T-helper 2 cell treated with Interferon-gamma antibody and Interleukin-4, amounts not matched to agents 5 μg/mL and 100 μg/mL, for 36 hours (primary cell): Measurements from ENCODE around the gene SLC13A2.
"Not testable (repeated sequence)": the region's sequence is repeated elsewhere in the genome, so short reads cannot be mapped to it uniquely, and the experiment has no call there.

Experiments
- DNase-seq: peaks from one replicate; pipeline ENCODE4 v3.0.0; 2021; ENCODE audit warnings: low spot score
- H3K27ac Mint-ChIP-seq: one replicate; pipeline ENCODE4 v1.8.0; 2021; ENCODE audit warnings: mild to moderate bottlenecking, mixed read lengths
- H3K27me3 Mint-ChIP-seq: one replicate; pipeline ENCODE4 v1.8.0; 2021; ENCODE audit warnings: low read depth, mixed read lengths
- H3K36me3 Mint-ChIP-seq: one replicate; pipeline ENCODE4 v1.8.0; 2021; ENCODE audit warnings: low read depth, mixed read lengths
- H3K4me1 Mint-ChIP-seq: one replicate; pipeline ENCODE4 v1.8.0; 2021; ENCODE audit warnings: low read depth, mixed read lengths
- H3K4me3 Mint-ChIP-seq: one replicate; pipeline ENCODE4 v1.8.0; 2022; ENCODE audit warnings: mild to moderate bottlenecking, moderate library complexity, mixed read lengths
- H3K9me3 Mint-ChIP-seq: one replicate; pipeline ENCODE4 v1.8.0; 2021; ENCODE audit warnings: mixed read lengths

Gene SLC13A2

DNA sequence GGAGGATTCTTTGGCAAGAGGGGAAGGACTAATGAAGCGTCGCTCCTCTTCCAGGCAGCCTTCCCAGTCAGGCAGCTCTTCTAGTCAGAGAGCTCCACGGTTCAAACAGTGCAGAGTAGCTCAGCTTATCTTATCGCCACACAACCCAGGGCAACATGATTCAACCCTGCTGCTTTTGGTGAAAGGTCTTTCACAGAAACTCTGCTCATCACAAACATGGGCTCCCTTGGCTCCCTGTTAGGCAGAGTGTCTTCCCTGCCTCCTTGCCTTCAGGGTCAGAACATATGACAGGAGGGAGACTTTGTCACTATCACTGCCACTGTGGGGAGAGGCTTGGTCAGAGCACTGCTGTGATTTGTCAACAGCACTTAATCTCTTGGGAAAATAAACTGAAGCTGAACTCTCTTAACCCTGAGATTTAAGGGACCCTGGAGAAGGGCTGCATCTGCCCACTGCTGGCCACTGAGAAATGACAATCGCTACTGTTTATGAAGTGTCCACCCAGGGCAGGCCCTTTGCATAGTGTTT is 6.9 kb upstream of the SLC13A2 start:
- no peak overlapping the region for H3K27ac Mint-ChIP-seq
- no peak overlapping the region for H3K4me3 Mint-ChIP-seq
- peaks cover 25% of the 10 kb centered on the region for H3K4me1 Mint-ChIP-seq
- no peak for DNase-seq
- H3K27me3 Mint-ChIP-seq, result peaks cover 4% of the 10 kb centered on the region
- no peaks in the 10 kb centered on the region for H3K36me3 Mint-ChIP-seq
- no peaks in the 10 kb centered on the region for H3K9me3 Mint-ChIP-seq

DNA sequence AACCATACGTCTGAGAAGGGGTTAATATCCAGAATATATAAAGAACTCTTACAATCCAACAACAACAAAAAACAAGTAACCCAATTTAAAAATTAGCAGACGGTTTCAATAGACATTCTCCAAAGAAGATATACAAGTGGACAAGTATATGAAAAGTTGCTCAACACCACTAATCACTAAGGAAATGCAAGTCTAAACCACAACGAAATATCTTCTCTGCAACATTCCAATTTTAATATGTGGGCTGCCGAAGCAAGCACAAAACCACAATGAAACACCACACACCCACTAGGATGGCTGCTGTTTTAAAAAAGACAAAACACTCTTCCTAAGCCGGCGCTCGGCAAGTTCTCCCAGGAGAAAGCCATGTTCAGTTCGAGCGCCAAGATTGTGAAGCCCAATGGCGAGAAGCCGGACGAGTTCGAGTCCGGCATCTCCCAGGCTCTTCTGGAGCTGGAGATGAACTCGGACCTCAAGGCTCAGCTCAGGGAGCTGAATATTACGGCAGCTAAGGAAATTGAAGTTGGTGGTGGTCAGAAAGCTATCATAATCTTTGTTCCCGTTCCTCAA is 5.9 kb upstream of the SLC13A2 start:
- H3K27me3 Mint-ChIP-seq, result peaks cover 4% of the 10 kb centered on the region
- no peaks in the 10 kb centered on the region for H3K36me3 Mint-ChIP-seq
- H3K9me3 Mint-ChIP-seq, result no peaks in the 10 kb centered on the region
- H3K4me1 Mint-ChIP-seq, result peaks cover 25% of the 10 kb centered on the region
- peak overlapping the region; percentile 4 for H3K4me3 Mint-ChIP-seq
- no peak for DNase-seq
- H3K27ac Mint-ChIP-seq, result no peak overlapping the region

DNA sequence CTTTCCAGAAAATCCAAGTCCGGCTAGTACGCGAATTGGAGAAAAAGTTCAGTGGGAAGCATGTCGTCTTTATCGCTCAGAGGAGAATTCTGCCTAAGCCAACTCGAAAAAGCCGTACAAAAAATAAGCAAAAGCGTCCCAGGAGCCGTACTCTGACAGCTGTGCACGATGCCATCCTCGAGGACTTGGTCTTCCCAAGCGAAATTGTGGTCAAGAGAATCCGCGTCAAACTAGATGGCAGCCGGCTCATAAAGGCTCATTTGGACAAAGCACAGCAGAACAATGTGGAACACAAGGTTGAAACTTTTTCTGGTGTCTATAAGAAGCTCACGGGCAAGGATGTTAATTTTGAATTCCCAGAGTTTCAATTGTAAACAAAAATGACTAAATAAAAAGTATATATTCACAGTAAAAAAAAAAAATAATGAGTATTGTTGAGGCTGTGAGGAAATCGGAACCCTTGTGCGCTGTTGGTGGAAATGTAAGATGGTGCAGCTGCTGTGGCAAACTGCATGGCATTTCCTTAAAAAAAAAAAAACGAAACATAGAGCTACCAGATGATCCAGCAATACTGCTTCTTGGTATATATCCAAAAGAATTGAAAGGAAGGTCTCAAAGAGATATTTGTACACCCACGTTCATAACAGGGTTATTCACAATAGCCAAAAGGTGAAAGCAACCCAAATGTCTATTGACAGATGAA is 5.3 kb upstream of the SLC13A2 start:
- H3K27ac Mint-ChIP-seq, result not testable (repeated sequence)

DNA sequence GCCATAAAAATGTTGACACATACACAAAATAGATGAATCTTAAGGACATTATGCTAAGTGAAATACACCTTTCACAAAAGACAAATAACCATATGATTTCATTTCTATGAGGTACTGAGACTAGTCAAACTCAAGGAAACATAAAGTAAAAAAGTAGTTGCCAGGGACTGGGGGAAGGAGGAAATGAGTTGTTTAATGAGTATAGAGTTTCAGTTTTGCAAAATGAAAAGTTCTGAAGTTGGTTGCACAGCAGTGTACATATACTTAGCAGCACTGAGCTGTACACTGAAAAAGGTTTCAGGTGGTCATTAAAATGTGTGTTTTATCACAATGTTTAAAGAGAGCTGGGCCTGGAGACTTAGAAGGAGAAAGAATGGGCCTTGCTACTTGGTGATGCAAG is 4.7 kb upstream of the SLC13A2 start:
- DNase-seq, result no peak
- no peaks in the 10 kb centered on the region for H3K9me3 Mint-ChIP-seq
- no peak overlapping the region for H3K4me3 Mint-ChIP-seq
- peaks cover 26% of the 10 kb centered on the region for H3K4me1 Mint-ChIP-seq
- peaks cover under 1% of the 10 kb centered on the region for H3K27me3 Mint-ChIP-seq
- H3K27ac Mint-ChIP-seq, result peak overlapping the region; percentile 44
- no peaks in the 10 kb centered on the region for H3K36me3 Mint-ChIP-seq

More for the DNA sequence above, 5.3 kb upstream of the SLC13A2 start:
- H3K36me3 Mint-ChIP-seq, H3K27me3 Mint-ChIP-seq, H3K4me3 Mint-ChIP-seq, H3K9me3 Mint-ChIP-seq, DNase-seq: not testable (repeated sequence)
- peaks cover 25% of the 10 kb centered on the region for H3K4me1 Mint-ChIP-seq

DNA sequence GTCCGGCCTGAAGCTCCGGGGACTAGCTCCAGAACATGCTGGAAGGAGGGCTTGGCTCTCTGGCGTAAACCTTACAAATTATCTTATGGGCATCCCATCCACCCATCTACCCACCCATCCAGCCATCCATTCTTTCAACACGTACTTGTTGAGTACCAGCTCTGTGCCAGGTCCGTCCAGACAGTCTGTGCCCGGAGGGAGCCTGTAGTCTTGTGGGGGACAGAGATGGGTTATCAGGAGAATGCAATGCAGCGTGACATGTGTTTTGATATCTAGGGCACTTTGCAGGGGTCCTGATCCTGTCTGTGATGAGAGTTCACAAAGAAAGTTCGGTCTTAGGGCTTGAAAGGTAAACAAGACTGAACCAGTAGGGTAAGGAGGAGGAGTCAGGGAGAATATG is 4.1 kb upstream of the SLC13A2 start:
- Mint-ChIP-seq H3K36me3 (no peaks in the 10 kb centered on the region), H3K4me3 (no peak overlapping the region), H3K9me3 (no peaks in the 10 kb centered on the region), H3K4me1 (peaks cover 26% of the 10 kb centered on the region), H3K27ac (peak overlapping the region; percentile 38), H3K27me3 (no peaks in the 10 kb centered on the region)
- no peak for DNase-seq

DNA sequence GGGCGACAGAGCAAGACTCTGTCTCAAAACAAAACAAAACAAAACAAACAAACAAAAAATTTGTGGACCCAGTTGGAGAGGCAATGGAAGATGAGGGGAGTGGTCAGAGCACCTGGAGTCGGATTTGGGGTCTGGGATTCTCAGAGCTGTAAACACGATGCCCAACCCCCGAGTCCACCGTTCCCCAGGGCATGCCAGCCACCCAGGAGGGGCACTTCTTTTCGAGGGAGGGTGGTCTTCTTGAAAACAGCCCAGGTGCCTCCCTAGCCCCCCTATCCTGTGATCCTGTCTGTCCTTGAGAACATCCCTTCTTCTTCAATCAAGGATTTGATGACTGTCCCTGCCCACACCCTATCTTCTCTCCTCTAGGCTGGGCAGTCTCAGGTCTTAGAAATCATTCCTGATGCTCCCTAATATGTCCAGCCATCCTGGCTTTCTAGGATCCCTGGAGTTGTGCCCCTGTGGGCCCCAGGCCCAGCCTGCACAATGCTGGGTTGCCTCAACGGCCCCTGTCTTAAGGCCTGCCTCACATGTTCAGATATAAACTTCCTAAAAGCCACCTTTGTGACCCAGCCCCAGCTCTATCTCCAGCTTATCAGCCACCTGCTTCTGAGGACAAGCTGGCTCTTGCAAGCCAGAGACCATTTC is 3.1 kb upstream of the SLC13A2 start:
- Mint-ChIP-seq H3K36me3 (no peaks in the 10 kb centered on the region), H3K27me3 (no peaks in the 10 kb centered on the region), H3K4me1 (peaks cover 29% of the 10 kb centered on the region), H3K4me3 (no peak overlapping the region), H3K9me3 (no peaks in the 10 kb centered on the region), H3K27ac (no peak overlapping the region)
- no peak for DNase-seq

DNA sequence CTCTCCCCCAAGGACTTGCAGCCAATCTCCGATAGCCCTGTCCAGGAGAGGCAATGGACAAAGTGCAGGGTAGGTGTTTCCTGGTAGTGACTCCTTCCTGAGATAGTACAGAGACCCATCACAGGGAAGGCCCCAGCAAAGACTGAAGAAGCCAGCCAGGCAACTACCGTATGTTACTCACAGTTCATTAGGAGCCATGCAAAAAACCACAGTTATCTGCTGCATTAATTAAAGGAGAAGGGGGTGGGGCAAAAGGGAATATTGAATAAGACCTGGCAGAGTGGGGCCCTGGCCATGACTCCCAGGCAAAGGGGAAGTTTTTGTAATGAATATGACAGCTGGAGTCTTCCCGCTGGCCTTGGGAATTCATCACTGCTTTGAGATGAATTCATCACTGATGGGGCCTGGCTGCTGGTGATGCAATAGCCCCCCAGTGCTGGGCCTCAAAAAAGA is 2.5 kb upstream of the SLC13A2 start:
- DNase-seq, result no peak
- H3K9me3 Mint-ChIP-seq, result no peaks in the 10 kb centered on the region
- peaks cover 33% of the 10 kb centered on the region for H3K4me1 Mint-ChIP-seq
- H3K4me3 Mint-ChIP-seq, result no peak overlapping the region
- H3K27me3 Mint-ChIP-seq, result no peaks in the 10 kb centered on the region
- H3K36me3 Mint-ChIP-seq, result no peaks in the 10 kb centered on the region
- H3K27ac Mint-ChIP-seq, result no peak overlapping the region

DNA sequence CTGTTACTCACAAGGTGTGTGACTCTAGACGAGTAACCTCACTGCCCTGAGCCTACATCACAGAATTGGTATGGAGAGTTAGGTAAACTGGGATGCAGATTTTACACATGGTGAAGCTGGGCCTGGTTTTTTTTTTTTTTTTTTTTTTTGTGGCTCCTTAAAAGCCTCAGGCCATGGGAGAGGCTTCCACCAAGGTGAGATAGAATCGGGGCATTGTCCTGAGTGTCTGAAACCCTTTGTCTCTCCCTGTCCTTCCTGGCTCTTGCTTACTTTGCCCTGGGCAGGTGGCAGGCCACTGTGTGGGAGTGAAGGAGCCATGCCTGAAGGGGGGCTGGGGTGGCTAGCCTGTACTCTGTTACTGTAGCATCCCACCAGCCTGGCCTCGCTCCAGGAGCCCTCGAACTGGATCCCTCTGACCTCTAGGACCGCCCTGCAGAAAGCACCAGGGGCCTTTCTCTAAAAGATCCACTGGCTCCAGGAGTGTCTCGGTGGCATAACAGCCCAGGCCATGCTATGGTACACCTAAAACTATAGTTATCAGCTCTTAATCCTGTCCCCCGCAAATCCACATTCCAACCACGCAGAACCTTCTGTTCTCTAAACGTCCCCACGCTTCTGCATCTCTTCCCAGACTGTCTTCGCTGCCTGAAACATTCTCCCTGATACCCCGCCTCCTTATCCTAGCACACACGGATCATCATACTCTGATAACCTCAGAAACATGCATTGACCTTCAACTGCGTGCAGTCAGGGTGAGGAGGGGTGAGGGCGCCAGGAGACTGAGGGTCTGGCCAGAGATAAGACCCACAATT is 1.7 kb upstream of the SLC13A2 start:
- H3K4me3 Mint-ChIP-seq, result no peak overlapping the region
- peaks cover 37% of the 10 kb centered on the region for H3K4me1 Mint-ChIP-seq
- no peaks in the 10 kb centered on the region for H3K9me3 Mint-ChIP-seq
- no peaks in the 10 kb centered on the region for H3K27me3 Mint-ChIP-seq
- H3K36me3 Mint-ChIP-seq, result no peaks in the 10 kb centered on the region
- no peak for DNase-seq
- H3K27ac Mint-ChIP-seq, result no peak overlapping the region

DNA sequence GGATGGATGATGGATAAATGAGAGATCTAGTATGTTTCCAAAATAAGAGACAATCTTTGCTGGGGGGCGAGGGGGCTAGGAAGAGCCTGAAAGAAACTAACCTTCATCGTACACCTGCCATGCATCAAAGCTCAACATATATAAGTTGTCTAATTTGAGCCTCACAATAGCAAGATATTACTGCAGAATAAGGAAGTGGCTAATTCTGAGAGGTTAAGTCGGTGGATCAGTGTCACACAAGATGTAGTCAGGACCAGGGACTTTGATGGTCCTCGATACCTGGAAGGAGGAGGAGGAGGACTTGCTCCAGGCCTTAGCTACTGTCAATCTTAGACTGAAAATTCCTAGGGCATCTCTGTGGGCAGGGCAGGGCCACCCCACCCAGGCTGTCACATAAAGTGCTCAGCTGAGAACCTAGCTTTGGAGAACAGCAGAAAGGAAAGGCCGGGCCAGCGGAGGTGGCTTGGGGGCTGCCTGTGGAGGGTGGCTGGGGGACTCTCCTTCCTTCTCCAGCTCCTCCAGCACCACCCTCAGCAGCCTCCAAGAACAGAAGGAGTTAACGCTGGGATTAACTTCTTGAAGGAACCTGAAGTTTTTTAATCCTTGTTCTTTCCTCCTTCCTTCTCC is 460 bp upstream of the SLC13A2 start:
- no peak for DNase-seq
- no peaks in the 10 kb centered on the region for H3K9me3 Mint-ChIP-seq
- H3K36me3 Mint-ChIP-seq, result no peaks in the 10 kb centered on the region
- no peaks in the 10 kb centered on the region for H3K27me3 Mint-ChIP-seq
- no peak overlapping the region for H3K27ac Mint-ChIP-seq
- H3K4me1 Mint-ChIP-seq, result peaks cover 27% of the 10 kb centered on the region
- no peak overlapping the region for H3K4me3 Mint-ChIP-seq

DNA sequence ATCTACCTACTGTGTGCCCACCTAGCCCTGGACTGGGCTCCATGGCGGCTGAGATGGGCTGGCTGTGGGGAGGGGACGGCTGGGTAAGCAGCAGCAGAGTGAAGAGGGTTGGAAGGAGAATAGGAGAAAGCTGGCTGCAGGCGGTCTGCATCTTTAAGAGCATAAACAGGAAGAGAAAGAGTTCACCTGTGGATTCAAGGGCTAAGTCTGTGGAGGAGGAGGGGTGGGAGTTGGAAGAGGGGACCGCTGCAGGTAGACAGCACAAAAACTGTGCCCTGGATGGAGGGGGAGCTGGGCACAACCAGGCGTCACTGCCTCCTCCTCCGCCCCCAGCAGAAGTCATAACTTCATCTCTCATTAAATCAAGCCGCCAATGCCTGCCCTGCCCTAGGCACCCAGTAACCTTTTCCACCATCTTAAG is 677 bp downstream of the SLC13A2 start:
- DNase-seq, result no peak
- Mint-ChIP-seq H3K27me3 (no peaks in the 10 kb centered on the region), H3K27ac (peak overlapping the region; percentile 44), H3K4me1 (peaks cover 21% of the 10 kb centered on the region), H3K4me3 (no peak overlapping the region), H3K9me3 (no peaks in the 10 kb centered on the region), H3K36me3 (no peaks in the 10 kb centered on the region)

DNA sequence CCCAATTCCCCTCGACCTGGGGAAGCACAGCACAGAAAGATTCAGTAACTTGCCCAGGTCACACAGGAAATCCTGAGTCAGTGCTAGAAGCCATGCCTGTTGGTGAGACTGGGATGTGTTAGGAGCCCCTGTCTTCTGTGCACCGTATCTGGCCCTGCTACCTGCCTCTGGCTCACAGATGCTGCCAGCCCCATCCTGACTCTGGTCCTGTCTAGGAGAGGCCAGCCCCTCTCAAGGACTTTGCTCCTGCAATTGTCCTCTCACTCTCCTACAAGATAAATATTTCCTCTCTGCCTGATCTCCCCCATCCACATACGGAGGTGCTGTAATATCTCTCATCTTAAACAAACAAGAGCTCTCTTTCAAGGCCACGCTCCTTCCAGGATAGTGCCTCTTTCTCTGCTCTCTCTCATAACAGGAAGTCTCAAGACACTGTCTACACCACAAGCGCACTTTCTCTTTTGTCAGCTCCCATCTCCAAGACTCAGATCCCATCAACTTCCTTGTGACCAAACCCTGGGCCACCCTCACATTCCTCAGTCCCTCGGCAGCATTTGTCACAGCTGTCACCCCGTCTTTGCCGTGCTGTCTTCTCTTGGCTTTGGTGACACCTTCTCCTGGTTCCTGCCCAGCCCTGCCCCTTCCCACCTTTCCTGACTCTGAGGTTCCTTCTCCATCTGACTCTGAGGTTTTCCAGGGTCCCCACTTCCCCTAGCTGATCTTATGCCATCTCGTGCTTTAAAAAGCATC is 1.9 kb downstream of the SLC13A2 start:
- H3K36me3 Mint-ChIP-seq, result no peaks in the 10 kb centered on the region
- H3K4me3 Mint-ChIP-seq, result peak overlapping the region; percentile 0
- H3K27me3 Mint-ChIP-seq, result no peaks in the 10 kb centered on the region
- DNase-seq, result no peak
- peak overlapping the region; percentile 33 for H3K27ac Mint-ChIP-seq
- H3K9me3 Mint-ChIP-seq, result no peaks in the 10 kb centered on the region
- peaks cover 17% of the 10 kb centered on the region for H3K4me1 Mint-ChIP-seq

DNA sequence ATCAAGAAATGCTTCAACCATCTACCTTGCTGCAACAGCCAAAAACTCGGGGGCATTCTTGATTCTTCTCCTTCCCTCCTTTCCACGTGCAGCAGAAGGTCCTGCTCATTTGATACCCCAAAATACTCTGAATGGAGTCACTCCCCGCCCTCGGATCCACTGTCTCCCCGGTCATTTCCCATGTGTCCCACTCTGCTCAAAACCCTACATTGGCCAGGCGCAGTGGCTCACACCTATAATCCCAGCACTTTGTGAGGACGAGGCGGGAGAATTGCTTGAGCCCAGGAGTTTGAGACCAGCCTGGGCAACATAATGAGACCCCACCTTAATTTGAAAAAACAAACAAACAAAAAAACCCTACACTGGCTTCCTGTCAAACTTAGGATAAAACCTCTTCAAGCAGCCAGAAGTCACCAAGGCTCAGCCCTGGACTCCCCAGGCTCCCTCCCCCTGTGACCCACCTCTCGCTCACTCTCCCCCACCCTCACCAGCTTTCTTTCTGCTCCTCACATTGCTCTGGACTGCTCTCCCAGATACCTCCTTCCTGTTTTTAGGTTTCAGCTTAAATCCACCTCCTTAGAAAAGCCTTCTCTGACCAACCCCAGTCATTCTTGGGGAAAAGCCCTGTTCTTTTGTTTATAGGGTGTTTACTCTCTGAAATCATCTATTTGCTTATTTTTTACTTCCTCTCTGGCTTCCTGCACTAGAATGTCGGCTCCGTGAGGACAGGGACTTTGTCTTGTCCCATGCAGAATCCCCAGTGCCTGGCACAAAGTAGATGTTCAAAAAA is 2.8 kb downstream of the SLC13A2 start:
- Mint-ChIP-seq H3K4me1 (peaks cover 14% of the 10 kb centered on the region), H3K4me3 (no peak overlapping the region), H3K36me3 (no peaks in the 10 kb centered on the region), H3K27ac (no peak overlapping the region), H3K27me3 (no peaks in the 10 kb centered on the region), H3K9me3 (no peaks in the 10 kb centered on the region)
- DNase-seq, result no peak
